NCI-H524 (cell line): ENCODE results near the gene PRR16.

Experiments
- DNase-seq, 2 experiments: peaks; one replicate each; lab custom pipeline; 2025; lab: John Stamatoyannopoulos, UW

The PRR16 gene

DNA sequence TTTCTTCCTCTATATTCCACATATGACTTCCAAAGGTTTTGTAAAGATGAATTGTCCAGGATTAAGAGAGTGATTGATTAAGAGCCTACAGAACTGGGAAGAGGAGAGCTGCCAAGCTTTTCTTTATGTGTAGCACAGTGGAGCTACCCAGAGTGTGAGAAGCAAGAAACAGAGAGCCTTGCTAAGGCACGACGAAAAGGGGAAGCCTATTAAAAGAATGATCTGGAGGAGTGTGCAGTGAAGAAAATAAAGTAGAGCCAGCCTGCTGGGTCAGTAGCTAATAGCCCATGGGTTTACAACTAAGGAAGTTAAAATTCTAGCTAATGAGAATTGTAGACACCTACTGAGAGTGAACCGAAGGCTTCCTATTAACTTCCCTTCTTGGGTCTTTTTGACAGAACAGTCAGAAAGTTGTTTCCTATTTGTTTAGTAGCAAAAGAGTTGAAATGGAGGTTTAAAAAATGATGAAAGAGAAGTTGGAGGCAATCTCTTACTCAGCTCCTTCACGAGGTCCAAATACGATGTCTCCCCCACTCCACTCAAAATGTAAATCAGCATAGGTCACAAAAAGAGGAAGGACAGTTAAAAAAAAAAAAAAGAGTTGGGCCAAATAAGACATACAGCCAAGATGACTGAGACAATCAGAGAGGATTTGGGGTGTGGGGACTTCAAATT is 957 bp upstream of the PRR16 start:
- no peak for DNase-seq

DNA sequence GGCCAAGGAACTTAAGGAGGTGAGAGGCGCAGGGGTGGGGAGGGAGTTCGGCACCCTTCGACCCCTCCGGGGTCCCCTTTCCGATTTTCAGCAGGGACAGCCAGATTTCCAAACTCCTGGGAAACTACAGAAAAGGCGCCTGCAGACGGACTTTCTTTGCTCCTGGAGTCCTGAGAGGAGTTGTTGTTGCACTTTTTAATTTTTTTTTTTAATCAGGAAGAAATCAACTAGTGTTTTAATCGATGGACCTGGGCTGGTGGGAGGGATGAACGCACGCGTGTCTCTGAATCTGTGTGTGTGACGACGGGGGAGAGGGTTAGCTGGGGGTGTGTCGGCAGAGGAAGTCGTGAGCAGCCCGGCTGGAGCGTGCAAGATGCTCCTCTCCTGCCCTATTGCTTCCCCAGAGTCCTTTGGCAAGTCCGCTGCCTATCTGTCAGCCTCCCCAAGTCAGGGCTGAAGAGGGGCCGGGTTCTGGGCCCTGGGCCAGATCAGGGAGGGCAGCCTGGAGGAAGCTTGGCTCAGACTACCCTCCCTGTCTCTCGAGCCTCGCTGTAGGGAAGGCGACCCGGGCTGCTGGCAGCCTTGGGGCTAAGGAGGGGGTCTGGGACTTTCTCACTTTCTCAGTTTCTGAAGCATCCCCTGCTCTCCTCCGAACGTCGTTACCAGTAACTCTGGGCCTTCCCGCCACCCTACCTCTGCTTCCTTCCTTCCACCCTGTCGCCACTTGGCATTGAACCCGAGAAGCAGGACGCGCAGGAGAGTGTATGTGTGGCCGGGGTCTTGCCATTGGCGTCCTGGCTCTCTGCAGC is 731 bp downstream of the PRR16 start:
- peak in 1 of 2 experiments; percentile 44 for DNase-seq

DNA sequence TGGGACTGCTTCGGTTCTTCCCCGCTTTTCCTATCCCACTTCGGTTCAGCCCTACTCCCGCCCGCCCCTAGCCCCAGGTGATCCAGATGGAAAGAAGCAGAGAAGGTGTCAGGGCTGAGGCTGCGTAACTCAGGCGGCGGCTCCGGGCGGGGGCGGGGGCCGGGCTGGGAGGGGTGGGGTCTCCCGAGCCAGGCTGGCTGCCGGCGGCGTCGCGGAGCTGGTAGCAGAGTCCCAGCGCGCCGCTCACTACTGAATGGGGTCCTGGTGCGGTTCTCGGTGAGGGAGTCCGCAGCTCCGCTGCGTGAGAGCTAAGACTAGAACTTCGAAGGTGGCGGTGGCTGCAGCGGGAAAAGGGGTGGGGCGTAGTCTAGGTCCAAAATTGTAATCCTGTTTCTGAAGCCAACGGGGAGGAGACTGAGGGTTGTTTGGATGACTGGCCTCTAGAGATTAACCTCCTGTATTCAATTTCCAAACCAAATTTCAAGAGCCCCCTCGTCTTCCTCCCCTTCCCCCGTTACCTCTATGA is 1.4 kb downstream of the PRR16 start:
- peak; percentile 55 to 72 for DNase-seq

DNA sequence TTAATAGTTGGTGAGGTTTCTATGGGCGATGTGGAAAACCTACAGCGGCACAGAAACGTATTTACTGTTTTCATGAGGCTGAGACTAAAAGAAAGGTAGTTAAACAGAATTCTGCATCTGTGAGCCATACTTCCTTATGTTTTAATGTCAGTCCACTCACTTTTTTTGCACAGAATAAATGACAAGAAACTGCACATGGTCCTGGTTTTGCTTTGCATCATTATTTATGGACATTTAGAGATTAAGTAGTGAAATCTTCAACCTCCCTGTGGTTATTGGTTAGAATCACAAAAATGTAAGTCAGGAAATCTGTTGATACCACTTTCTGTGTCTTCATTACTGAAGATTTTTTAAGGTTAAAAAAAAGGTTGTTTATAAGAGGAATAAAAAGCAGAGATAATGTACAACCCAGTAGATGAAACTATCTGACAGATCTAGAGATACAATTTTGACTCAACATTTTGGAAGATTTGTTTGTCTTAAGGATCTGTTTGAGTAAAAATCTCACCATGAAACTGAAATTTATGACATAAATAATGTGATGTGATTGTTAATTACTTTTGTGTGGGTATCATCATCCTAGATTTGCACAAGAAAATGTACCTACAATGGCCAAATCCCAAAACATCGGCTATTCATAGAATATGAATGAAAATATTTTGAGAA is 2.4 kb downstream of the PRR16 start:
- DNase-seq, result no peak

DNA sequence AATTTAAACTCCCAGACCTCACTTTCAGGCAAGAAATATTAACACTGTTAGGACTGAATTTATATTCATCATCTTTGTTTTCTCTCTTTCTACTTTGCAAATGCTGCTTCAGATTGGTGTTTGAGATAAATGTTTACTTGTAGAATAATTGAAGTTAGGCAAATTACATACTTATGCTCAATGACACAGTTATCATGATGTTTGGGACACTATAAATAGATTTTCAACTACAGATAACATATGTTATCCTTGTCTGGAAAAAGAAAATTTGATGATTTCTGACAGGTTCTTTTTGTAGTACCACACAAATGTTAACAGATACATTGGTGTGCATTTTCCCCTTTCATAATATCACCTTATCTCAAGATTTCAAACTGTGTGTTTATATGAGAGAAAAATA is 7.9 kb downstream of the PRR16 start:
- DNase-seq, result no peak

DNA sequence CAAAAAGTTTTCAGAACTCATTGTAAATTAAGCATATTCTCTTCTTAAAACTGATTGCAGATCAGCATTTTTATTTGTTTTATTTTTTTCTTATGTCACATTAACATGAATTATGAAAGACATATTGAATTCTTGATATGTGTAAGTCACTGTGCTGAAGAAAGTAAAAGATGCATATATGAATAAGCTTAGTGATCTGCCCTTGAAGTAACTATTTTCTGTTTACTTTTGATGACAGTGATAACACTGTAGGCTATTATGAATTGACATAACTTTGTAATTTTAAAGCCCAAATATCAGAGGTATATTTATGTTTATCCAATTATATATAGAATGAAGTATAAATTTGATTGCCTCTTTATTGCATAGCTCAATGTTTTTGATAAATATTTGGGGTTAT is 8.8 kb downstream of the PRR16 start:
- no peak for DNase-seq

DNA sequence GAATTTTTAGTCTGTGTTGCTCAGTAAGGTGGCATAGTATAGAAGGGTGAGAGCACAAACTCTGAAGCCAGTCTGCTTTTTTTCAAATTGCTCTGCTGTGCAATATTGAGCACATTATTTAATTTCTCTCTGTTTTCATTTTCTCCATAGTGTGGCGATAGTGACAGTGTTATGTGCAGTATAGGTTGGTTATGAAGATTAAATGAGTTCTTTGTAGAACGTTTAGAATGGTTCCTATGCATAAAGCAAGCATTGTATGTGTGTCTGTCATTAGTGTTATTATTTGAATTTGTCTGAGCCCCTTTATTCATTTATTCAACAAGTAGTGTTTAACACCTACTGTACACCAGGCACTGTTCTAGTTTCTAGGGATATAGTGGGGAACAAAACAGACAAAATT is 9.2 kb downstream of the PRR16 start:
- DNase-seq, result no peak

DNA sequence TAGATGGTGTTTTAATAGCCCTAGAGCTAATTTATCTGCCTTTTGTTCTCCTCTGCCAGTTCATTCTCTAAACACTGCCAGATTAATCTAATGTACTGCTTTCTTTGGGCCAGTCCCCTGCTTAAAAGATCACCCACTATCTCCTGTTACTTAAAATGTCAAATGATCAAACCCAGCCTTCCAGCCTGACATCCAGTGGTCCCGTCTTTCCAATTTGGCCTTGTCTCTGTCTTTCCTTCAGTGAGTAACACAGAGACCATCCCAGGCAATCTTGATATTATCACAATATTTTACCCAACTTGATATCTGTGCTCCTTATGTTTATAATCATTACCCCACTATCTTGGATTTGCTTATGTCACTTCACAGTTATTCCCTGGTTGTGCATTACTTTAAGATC is 12.0 kb downstream of the PRR16 start:
- no peak for DNase-seq

DNA sequence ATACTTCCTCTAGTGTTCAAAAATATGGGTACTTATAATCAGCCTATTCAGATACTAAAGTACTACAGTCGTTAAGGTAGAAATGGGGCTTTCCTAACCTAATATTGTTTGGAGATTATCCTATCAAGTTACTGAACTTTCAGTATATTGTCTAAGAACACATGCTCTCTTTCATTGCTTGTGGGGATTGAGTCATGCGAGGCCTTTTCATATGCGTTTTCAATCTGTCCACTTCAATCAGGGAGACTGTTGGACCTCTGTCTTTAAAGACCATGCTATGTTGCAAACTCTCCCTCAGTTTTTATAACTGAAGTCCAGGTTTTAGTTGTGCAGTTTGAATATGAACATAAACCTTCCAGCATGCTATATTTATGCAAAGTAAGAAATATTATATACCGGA is 15.0 kb downstream of the PRR16 start:
- peak in 1 of 2 experiments; percentile 69 for DNase-seq

DNA sequence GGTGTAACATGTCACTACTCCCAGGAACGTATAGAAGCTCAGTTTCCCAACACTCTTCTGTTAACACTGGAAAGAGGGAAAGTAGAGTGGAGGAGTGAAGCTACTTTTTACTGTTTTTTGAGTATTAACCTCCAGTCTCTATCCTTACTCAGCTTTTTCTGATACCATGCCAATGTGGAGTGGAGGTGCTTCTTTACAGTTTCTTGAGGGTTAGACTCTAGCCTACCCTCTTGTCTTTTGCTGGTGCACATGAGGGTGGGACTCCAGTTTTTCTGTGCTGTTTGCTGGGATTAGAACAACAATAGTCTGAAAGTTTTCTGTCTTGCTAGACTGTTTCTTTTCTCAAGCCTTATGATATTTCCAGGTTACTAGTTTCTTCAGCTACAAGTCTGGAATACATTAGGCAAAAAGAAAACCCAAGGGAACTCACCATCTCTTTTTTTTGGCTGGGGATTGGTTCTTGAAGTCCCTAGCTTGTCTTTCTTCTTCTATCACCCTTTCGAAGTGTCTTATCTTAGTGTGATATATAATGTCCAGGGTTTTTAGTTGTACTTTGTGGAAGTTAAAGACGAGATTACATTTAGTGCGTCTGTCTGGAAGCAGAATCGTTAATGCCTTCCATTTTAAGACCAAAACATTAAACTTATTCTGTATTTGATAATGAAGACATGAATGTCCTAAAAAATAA is 35.9 kb downstream of the PRR16 start:
- DNase-seq, result no peak

DNA sequence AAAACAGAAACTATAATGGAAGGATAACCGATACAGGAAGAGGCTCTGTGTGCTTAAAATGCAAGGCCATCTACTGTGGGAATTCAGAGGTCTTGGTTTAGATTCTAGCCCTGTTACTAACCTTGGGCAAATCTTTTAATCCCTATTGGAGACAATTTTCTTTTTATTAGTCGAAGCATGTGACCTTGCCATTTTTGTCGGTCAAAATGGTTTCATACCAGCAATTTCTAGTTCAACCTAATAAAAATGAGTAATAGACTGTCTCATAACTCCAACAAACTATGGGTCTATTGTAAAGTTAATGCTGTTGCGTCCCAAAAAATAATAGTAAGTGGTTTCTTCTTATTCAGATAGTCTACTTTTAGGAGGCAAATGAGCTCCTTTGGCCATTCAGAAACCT is 38.4 kb downstream of the PRR16 start:
- no peak for DNase-seq

DNA sequence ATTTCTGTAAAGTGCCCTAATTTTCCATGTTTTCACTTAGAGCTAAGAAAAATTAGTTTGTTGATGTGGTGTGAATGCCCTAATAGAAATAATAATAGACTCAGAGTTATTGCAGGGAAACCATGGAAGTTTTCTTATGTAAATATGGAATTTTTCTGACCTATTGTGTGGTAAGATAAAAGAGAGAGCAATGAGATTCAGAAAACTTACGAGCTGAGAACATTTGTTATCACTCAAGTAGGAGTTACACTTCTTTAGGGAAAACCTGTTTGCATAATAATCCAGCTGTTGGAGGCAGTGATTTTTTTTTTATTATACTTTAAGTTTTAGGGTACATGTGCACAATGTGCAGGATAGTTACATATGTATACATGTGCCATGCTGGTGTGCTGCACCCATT is 39.2 kb downstream of the PRR16 start:
- DNase-seq, result no peak

DNA sequence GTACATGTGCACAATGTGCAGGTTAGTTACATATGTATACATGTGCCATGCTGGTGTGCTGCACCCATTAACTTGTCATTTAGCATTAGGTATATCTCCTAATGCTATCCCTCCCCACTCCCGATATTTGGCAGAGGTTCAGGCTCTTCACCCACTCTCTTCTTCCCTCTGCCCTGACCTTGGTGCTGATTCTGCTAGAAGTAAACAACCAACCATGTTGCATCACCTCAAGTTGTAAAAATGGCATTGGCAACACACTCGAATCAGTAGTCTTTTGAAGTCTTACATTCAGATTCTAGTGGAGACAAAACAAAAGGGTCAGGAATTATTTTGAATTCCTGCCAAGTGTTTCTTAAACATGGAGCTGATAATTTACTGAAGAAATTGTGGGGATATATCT is 40.0 kb downstream of the PRR16 start:
- no peak for DNase-seq

DNA sequence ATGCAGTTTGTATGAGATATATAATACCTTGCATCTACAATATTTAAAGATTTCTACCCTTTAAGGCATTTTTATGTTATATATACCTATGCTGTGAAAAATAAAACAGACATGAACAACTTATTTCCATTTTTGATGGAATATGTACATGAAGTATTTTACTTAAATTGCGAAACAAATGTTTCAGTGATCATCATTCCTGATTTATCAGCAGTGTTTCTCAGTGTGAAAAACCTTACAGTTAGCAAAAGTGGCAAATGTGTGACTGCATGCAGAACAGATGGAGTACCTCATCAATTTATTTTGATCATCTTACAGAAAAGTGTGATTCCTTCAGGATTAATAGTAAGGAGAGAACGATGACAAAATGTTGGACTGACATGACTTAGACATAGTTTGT is 43.1 kb downstream of the PRR16 start:
- DNase-seq, result no peak

DNA sequence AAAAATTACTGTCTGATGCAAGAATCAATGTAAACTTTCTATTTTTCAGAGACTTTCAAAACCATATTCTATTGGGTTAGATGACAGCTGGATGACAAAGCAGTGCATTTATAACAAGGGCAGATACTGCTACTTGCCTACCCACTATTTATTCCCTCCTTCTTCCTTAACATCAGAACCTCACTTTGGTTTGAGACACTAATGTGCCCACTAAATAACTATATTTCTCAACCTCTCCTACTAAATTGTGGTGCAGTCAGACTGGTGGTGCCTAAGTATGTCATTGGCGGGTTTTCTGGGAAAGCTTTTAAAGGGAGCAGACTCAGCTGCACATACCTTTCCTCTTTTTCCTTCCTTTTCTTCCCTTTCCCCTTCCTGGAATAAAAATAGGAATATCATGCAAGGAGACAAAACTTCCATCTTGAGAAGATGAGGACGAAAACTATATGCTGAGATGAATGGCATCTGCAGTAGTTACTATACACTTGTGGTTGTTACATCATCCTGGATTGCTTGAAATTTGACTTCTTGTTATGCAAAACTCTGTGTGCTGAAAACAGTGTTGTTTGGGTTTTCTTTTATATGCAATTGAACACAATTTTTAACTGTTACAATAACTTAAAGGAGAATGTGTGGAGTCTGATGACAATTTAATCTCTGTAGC is 43.8 kb downstream of the PRR16 start:
- DNase-seq, result no peak

DNA sequence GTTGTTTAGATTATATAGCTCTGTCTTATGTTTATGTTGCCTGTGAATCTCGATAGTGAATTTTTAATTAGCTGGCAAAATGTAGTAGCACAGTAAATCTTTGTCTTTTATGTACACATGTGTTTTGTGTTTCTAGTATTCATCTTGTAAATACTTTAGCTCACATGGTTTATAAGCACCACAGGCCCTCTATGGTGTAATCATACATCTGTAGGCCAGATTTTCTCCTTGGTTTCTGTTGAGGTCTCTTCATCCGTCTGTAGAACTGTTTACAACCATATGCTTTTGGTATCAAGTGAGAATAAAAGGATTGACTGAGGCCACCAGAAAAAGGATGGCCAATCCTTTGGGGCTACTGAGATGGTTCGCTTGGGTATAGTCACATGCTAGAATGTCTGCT is 45.0 kb downstream of the PRR16 start:
- no peak for DNase-seq

DNA sequence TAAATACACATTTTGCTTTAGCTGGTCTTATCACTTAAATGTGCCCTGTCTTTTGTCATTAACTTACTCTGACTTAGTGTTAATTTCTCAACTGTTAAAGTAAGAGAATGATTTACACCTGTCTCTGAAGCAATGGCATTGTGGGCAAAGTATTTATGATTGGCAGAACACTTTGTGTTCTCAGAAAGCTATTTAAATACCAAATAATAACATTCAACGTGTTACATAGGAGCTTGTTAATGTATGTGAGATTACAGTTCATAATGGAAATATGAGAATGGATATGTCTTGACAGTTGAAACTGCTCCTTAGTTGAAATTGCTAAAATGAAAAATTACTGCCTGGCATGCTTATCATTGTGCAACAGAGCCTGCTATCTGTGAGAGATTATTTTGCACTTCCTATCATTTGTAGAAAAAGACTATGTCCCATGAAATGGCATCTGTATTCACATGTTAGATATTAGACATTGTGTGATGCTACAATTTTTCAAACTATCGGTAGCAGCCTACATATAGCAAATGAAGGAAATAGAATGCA is 46.1 kb downstream of the PRR16 start:
- DNase-seq, result no peak

DNA sequence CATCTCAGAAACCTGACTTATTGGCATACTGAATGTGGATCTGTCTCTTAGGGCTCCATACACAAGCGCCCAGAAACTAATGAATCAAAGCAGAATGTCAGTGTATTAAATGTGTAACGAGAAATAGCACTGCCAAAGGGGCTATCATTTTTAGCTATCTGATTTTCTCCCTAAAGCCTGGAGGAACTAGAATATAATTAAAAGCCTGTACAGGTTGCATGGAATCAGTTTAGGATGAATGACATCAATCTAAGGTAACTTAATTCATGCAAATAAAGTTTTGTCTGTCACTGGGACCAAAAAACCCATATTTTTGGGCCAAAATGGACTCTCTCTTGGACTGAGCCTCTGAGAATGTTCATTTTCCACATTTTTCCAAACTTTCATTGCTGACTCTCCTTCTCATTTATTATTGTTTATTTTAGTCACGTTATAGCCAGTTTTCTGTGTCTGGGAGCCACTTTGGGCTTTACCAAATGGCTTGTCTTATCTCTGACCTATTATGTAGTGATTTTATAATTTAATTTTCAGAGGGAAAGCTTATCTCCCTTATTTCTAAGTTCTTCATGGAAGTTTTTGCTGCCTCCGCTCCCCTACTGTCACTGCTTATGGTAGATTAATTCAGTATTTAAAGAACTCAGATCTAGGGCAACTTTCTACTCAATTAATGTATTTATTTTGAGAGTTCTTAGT is 47.0 kb downstream of the PRR16 start:
- DNase-seq, result no peak

DNA sequence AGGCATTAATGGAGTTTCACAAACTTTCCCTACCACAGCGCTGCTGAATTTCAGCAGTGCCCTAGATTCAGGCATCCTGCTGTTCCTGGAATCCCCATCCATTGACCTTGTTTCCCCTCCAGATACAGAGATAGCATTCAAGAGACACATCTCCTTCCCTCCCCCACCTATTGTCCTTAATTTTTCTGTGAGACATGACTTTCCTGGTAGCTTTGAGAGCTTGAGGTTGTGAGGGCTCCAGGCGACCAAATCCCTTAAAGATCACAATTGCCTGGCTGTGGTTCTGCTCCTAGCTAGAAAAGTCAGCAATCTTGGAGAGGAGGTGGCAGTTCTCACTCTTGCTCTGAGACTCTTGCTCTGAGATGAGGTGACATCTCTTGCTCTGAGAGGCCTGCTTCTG is 48.0 kb downstream of the PRR16 start:
- no peak for DNase-seq

DNA sequence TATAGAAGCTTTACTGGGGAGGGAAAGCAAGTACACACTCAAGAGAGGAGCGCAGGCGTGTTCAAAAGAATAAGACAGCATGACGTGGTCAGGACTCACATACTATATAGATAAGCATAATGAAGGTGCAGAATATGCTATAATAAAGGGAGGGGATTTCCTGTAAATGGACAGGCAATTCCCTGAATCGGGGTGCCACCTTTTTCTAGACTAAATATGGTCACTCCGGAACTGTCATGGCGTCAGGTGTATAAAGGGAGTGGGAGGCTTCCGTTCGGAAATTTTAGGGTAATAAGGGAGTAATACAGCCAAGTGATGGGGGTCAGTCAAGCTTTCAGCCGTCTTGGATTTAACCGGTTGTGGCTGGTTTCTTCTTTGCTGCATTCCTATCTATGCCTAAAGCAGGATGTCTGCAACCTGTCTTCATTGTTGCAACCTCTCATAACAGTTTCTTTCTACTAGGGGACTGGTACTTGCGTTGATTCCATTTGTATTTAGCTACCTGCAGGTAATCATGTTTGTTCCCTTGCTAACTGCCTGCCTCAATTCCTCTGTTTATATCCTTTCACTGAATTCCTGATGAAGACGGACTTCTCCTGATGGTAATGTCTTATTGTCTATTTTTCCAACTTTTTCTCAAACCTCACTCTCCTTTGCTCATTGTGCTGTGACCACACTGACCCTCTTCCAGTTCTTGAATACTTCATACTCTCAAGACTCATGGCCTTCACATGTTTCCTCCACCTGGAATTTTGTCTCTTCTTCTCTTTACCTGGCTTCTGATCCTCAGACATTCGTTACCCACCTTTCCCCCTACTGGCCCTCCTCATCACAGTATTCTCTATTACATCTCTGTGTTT is 48.9 kb downstream of the PRR16 start:
- DNase-seq, result no peak
